ENCODE data around the gene SIK2. TPM values are rescaled to one million over a fixed set of nuclear protein-coding genes. Genes with fewer than 3 reads are reported as not detected.

Gene SIK2
- total and polyA plus RNA-seq, 9 of the 15 experiments (the other 6 are each of a cell fraction or from before 2014, with no cell fraction given), result 0.74 to 11.6 (median 3.8) TPM

DNA sequence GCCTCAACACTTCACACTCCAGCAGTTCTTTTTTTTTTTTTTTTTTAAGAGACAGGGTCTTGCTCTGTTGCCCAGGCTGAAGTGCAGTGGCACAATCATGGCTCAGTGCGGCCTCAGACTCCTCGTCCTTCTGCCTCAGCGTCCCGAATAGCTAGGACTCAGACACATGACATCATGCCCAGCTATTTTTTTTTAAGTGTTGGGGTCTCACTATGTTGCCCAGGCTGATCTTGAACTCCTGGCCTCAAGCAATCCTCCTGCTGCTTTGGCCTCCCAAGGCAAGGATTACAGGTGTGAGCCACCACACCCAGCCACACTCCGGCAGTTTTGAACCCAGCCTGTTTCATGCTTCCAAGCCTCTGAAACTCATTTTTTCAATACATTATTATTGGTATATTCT is 160.3 kb downstream of the SIK2 start:
- ChIA-PET POLR2A (interaction anchor here (0.6 to 1.3 kb wide), 2 partner anchors 8 to 17 kb away, joined by 3 to 5 read pairs; no protein-coding TSS in a partner anchor), CTCF (ENCODE audit: low intra/inter-chr PET ratio) (no interaction called here)
- no peak overlapping the region for H3K4me3 ChIP-seq
- peaks cover 72% of the 10 kb centered on the region for H3K36me3 ChIP-seq (ENCODE audit: control insufficient read depth, insufficient read depth, low read length)
- in situ Hi-C loops (cut with MboI) (no loop called here), intact Hi-C loops (cut with micrococcal nuclease) (no loop called here)
- H3K27ac ChIP-seq (ENCODE audit: extremely low read depth, low read depth, low read length), result no peak overlapping the region
- H3K4me2 ChIP-seq (ENCODE audit: insufficient read depth, low read length), result no peak overlapping the region
- no peak for TF ChIP-seq FOXJ2 (tag; IDR thresholded peaks at IDR 0.05)
- peak; percentile 89 for TF ChIP-seq ZNF121 (CRISPR knock-in tag; conservative IDR thresholded peaks at IDR 0.05)
- peaks cover 29% of the 10 kb centered on the region for H3K79me2 ChIP-seq (ENCODE audit: control insufficient read depth, insufficient read depth, low read length)
- no peak for ATAC-seq
- no peak overlapping the region for H2AFZ ChIP-seq (ENCODE audit: low read depth, low read length)
- H3K9ac ChIP-seq (ENCODE audit: insufficient read depth in 1 of 2, low read depth in 2 of 2, low read length in 2 of 2), result no peak overlapping the region
- BruUV-seq (replicated peaks), result no TSS peak
- WGBS (ENCODE audit: insufficient coverage, low coverage, missing lambda C conversion rate), result 95% methylated on average over 5 of the region's 5 CpGs
- H3K27me3 ChIP-seq (ENCODE audit: control insufficient read depth in 2 of 2, insufficient read depth in 2 of 2, low read length in 2 of 2), result no peaks in the 10 kb centered on the region
- H3K9me3 ChIP-seq (replicated peaks; ENCODE audit: control insufficient read depth, insufficient read depth, low read depth, low read length), result no peaks in the 10 kb centered on the region
- H3K9me1 ChIP-seq (ENCODE audit: control insufficient read depth, insufficient read depth, low read length), result no peaks in the 10 kb centered on the region
- H4K20me1 ChIP-seq (replicated peaks; ENCODE audit: control insufficient read depth, insufficient read depth, low read length), result no peaks in the 10 kb centered on the region; the same call in 1 of the 2 replicates
- peaks cover 4 to 7% of the 10 kb centered on the region in 2 experiments; a peak in 2 of 5 replicates for H3K4me1 ChIP-seq (replicated peaks in 1 of 2; ENCODE audit: control insufficient read depth in 2 of 2, insufficient read depth in 2 of 2, low read length in 2 of 2)
- FAIRE-seq, result no peak
- no peak for DNase-seq (ENCODE audit: extremely low read depth in 1 of 4, low spot score in 3 of 4)

DNA sequence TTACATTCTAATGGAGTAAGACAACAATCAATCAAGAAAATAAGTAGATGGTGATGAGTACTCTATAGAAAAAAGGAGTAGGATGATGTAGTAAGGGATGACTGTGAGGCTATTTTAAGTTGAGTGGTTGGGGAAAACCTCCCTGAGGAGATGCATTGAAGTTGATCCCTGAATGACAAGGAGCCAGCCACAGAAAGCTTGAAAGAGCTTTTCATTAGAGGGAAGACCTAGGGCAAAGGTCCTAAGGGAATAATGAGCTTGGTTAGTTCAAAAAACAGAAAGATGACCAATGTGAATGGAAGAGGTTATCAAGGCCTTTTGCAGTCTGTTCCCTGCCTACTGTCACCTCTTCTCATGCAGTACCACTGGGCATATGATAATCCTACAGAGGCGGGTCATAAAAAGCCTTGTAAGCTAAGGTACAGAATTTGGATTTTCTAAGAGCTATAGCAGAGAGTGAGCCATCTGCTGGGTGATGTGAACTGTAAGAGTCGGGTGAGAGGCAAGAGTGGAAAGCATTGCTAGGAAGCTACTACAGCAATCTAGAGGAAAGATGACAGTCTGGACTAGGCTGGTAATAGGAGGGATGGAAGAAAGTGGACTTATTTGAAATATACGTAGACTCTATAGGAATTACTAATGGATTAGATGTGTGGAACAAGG is 160.9 kb downstream of the SIK2 start:
- H3K36me3 ChIP-seq (ENCODE audit: control insufficient read depth, insufficient read depth, low read length), result peaks cover 66% of the 10 kb centered on the region
- 86% methylated on average over 3 of the region's 3 CpGs for WGBS (ENCODE audit: insufficient coverage, low coverage, missing lambda C conversion rate)
- no peak overlapping the region for H3K27ac ChIP-seq (ENCODE audit: extremely low read depth, low read depth, low read length)
- H3K9me1 ChIP-seq (ENCODE audit: control insufficient read depth, insufficient read depth, low read length), result no peaks in the 10 kb centered on the region
- intact Hi-C loops (cut with micrococcal nuclease) (no loop called here), in situ Hi-C loops (cut with MboI) (no loop called here)
- peaks cover 4 to 7% of the 10 kb centered on the region in 2 experiments; a peak in 2 of 5 replicates for H3K4me1 ChIP-seq (replicated peaks in 1 of 2; ENCODE audit: control insufficient read depth in 2 of 2, insufficient read depth in 2 of 2, low read length in 2 of 2)
- no peak overlapping the region for H3K9ac ChIP-seq (ENCODE audit: insufficient read depth in 1 of 2, low read depth in 2 of 2, low read length in 2 of 2)
- no peaks in the 10 kb centered on the region; the same call in 1 of the 2 replicates for H4K20me1 ChIP-seq (replicated peaks; ENCODE audit: control insufficient read depth, insufficient read depth, low read length)
- no peak for ATAC-seq
- no peak for FAIRE-seq
- POLR2A ChIA-PET, result interaction anchor here (1.3 kb wide), 1 partner anchor 17 kb away, joined by 5 read pairs; no protein-coding TSS in a partner anchor
- CTCF ChIA-PET (ENCODE audit: low intra/inter-chr PET ratio), result no interaction called here
- DNase-seq (ENCODE audit: extremely low read depth in 1 of 4, low spot score in 3 of 4), result no peak
- no peak overlapping the region for H3K4me3 ChIP-seq
- H3K27me3 ChIP-seq (ENCODE audit: control insufficient read depth in 2 of 2, insufficient read depth in 2 of 2, low read length in 2 of 2), result no peaks in the 10 kb centered on the region
- TF ChIP-seq ETV6 (IDR thresholded peaks at IDR 0.05; ENCODE audit: borderline replicate concordance in 1 of 2, low read depth in 2 of 2, low read length in 1 of 2) (no peak), ETV6 (CRISPR knock-in tag; IDR thresholded peaks at IDR 0.05; ENCODE audit: borderline replicate concordance) (no peak), EP300 (IDR thresholded peaks at IDR 0.05; ENCODE audit: low read length) (no peak), MCM5 (IDR thresholded peaks at IDR 0.05; ENCODE audit: low read depth) (no peak), TEAD2 (tag; IDR thresholded peaks at IDR 0.05) (no peak), KLF10 (CRISPR knock-in tag; IDR thresholded peaks at IDR 0.05) (no peak), SMARCA5 (IDR thresholded peaks at IDR 0.05) (no peak), RUNX1 (IDR thresholded peaks at IDR 0.05; ENCODE audit: low read depth) (no peak), FOXJ2 (tag; IDR thresholded peaks at IDR 0.05) (no peak), ELF2 (CRISPR knock-in tag; IDR thresholded peaks at IDR 0.05) (no peak), ZNF780A (CRISPR knock-in tag; IDR thresholded peaks at IDR 0.05) (no peak), SMC3 (conservative IDR thresholded peaks at IDR 0.05; ENCODE audit: insufficient read depth, low read depth, low read length) (no peak)
- TF ChIP-seq, protein P1, sequence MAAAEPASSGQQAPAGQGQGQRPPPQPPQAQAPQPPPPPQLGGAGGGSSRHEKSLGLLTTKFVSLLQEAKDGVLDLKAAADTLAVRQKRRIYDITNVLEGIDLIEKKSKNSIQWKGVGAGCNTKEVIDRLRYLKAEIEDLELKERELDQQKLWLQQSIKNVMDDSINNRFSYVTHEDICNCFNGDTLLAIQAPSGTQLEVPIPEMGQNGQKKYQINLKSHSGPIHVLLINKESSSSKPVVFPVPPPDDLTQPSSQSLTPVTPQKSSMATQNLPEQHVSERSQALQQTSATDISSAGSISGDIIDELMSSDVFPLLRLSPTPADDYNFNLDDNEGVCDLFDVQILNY (CRISPR knock-in tag; IDR thresholded peaks at IDR 0.05), result no peak
- TF ChIP-seq, protein P2, sequence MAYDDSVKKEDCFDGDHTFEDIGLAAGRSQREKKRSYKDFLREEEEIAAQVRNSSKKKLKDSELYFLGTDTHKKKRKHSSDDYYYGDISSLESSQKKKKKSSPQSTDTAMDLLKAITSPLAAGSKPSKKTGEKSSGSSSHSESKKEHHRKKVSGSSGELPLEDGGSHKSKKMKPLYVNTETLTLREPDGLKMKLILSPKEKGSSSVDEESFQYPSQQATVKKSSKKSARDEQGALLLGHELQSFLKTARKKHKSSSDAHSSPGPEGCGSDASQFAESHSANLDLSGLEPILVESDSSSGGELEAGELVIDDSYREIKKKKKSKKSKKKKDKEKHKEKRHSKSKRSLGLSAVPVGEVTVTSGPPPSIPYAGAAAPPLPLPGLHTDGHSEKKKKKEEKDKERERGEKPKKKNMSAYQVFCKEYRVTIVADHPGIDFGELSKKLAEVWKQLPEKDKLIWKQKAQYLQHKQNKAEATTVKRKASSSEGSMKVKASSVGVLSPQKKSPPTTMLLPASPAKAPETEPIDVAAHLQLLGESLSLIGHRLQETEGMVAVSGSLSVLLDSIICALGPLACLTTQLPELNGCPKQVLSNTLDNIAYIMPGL (CRISPR knock-in tag; IDR thresholded peaks at IDR 0.05), result no peak
- H3K4me2 ChIP-seq (ENCODE audit: insufficient read depth, low read length), result no peak overlapping the region
- peaks cover 29% of the 10 kb centered on the region for H3K79me2 ChIP-seq (ENCODE audit: control insufficient read depth, insufficient read depth, low read length)
- no peak overlapping the region for H2AFZ ChIP-seq (ENCODE audit: low read depth, low read length)
- H3K9me3 ChIP-seq (replicated peaks; ENCODE audit: control insufficient read depth, insufficient read depth, low read depth, low read length), result no peaks in the 10 kb centered on the region
- no TSS peak for BruUV-seq (replicated peaks)
